ENCODE results near the gene HADHB. TPM values are rescaled to one million over a fixed set of nuclear protein-coding genes. Genes with fewer than 3 reads are reported as not detected.

Gene HADHB
- total RNA-seq, 1 experiment from 2014 or later, result 101 TPM

DNA sequence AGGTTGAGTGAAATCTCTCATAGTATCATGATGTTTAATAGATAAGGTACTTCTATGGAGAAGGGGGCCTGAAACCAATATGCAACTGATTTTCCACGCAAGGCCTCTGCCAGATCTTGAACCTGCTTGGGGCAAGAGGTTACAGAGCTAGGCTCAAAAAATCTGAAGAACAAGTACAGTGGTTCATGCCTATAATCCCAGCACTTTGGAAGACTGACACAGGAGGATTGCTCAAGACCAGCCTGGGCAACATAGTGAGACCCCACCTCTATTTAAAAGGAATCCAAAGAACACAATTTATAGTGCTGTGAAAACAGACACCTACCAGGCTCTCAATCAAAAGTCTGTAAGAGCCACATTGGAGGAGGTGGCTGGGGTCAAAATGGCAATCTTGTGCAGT, 28.9 kb upstream of the HADHB start:
- H3K36me3 ChIP-seq (ENCODE audit: insufficient read depth, low read length, poor library complexity, severe bottlenecking), result peaks cover 59% of the 10 kb centered on the region
- H3K4me1 ChIP-seq (ENCODE audit: insufficient read depth, low read length, poor library complexity, severe bottlenecking), result no peaks in the 10 kb centered on the region
- TF ChIP-seq CTCF (conservative IDR thresholded peaks at IDR 0.05; ENCODE audit: low read depth, low read length), result no peak
- no peak for TF ChIP-seq EZH2 (IDR thresholded peaks at IDR 0.05; ENCODE audit: borderline replicate concordance, low read depth, low read length, poor library complexity, severe bottlenecking)
- CTCF ChIA-PET, result no interaction called here
- intact Hi-C loops (cut with micrococcal nuclease; ENCODE audit: unreplicated experiment), result no loop called here
- no peak overlapping the region for H3K4me3 ChIP-seq (ENCODE audit: low read depth, low read length, poor library complexity, severe bottlenecking)
- H3K27me3 ChIP-seq (replicated peaks; ENCODE audit: insufficient read depth, low read depth, low read length, poor library complexity), result no peaks in the 10 kb centered on the region
- no TSS peak for BruUV-seq (replicated peaks)
- H3K9me3 ChIP-seq (ENCODE audit: low read depth, low read length, poor library complexity, severe bottlenecking), result peaks cover 10% of the 10 kb centered on the region
- POLR2A ChIA-PET (ENCODE audit: low non-redundant PET), result no interaction called here
- DNase-seq (ENCODE audit: low spot score), result no peak
- no peak overlapping the region for H3K27ac ChIP-seq (ENCODE audit: low read depth, low read length, poor library complexity, severe bottlenecking)

GRCh38 chr2:26216587-26216986, 28.2 kb upstream of the HADHB start:
- H3K27ac ChIP-seq (ENCODE audit: low read depth, low read length, poor library complexity, severe bottlenecking), result no peak overlapping the region
- H3K27me3 ChIP-seq (replicated peaks; ENCODE audit: insufficient read depth, low read depth, low read length, poor library complexity), result no peaks in the 10 kb centered on the region
- POLR2A ChIA-PET (ENCODE audit: low non-redundant PET), result no interaction called here
- no TSS peak for BruUV-seq (replicated peaks)
- peaks cover 10% of the 10 kb centered on the region for H3K9me3 ChIP-seq (ENCODE audit: low read depth, low read length, poor library complexity, severe bottlenecking)
- DNase-seq (ENCODE audit: low spot score), result no peak
- CTCF ChIA-PET, result no interaction called here
- H3K36me3 ChIP-seq (ENCODE audit: insufficient read depth, low read length, poor library complexity, severe bottlenecking), result peaks cover 52% of the 10 kb centered on the region
- intact Hi-C loops (cut with micrococcal nuclease; ENCODE audit: unreplicated experiment), result no loop called here
- no peak overlapping the region for H3K4me3 ChIP-seq (ENCODE audit: low read depth, low read length, poor library complexity, severe bottlenecking)
- no peak for TF ChIP-seq EZH2 (IDR thresholded peaks at IDR 0.05; ENCODE audit: borderline replicate concordance, low read depth, low read length, poor library complexity, severe bottlenecking)
- no peak for TF ChIP-seq CTCF (conservative IDR thresholded peaks at IDR 0.05; ENCODE audit: low read depth, low read length)
- no peaks in the 10 kb centered on the region for H3K4me1 ChIP-seq (ENCODE audit: insufficient read depth, low read length, poor library complexity, severe bottlenecking)

DNA sequence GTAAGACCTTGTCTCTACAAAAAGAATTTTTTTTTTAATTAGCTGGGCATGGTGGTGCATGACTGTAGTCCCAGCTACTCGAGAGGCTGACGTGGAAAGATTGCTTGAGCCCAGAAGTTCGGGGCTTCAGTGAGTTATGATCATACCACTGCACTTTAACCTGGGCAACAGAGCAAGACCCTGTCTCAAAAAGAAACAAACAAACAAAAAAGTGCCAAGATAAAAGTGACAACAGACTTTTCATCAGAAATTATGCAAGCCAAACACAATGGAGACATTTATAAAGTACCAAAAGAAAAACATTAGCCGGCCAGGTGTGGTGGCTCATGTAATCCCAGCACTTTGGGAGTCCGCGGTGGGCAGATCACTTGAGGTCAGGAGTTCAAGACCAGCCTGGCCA, 27.0 kb upstream of the HADHB start:
- no peak overlapping the region for H3K27ac ChIP-seq (ENCODE audit: low read depth, low read length, poor library complexity, severe bottlenecking)
- no peaks in the 10 kb centered on the region for H3K27me3 ChIP-seq (replicated peaks; ENCODE audit: insufficient read depth, low read depth, low read length, poor library complexity)
- H3K9me3 ChIP-seq (ENCODE audit: low read depth, low read length, poor library complexity, severe bottlenecking), result peaks cover 10% of the 10 kb centered on the region
- no peak for TF ChIP-seq CTCF (conservative IDR thresholded peaks at IDR 0.05; ENCODE audit: low read depth, low read length)
- no peak for TF ChIP-seq EZH2 (IDR thresholded peaks at IDR 0.05; ENCODE audit: borderline replicate concordance, low read depth, low read length, poor library complexity, severe bottlenecking)
- H3K36me3 ChIP-seq (ENCODE audit: insufficient read depth, low read length, poor library complexity, severe bottlenecking), result peaks cover 43% of the 10 kb centered on the region
- CTCF ChIA-PET, result no interaction called here
- H3K4me3 ChIP-seq (ENCODE audit: low read depth, low read length, poor library complexity, severe bottlenecking), result no peak overlapping the region
- H3K4me1 ChIP-seq (ENCODE audit: insufficient read depth, low read length, poor library complexity, severe bottlenecking), result no peaks in the 10 kb centered on the region
- intact Hi-C loops (cut with micrococcal nuclease; ENCODE audit: unreplicated experiment), result no loop called here
- no peak for DNase-seq (ENCODE audit: low spot score)
- no TSS peak for BruUV-seq (replicated peaks)
- POLR2A ChIA-PET (ENCODE audit: low non-redundant PET), result no interaction called here
